Vagina (tissue), 2 donors: Measurements from ENCODE around the gene TTLL6.
A peak's percentile ranks its signal among the peaks of the same experiment; 100 is the strongest.

Source experiments
- POLR2AphosphoS5 ChIP-seq, 2 donors: sonication (generic); formaldehyde crosslinking; IDR thresholded peaks; one replicate each; pipeline ENCODE4 v1.9.0; 2017; ENCODE audit warnings: antibody characterized with exemption in 2 of 2, mild to moderate bottlenecking in 2 of 2, low read depth in 1 of 2; ENCODE audit not compliant: insufficient read depth in 1 of 2
- TF ChIP-seq, protein P1 (sequence below), 3 experiments: fragments of 450-650 bp in 2 of 3; fragments of 200-600 bp in 1 of 3; sonication (generic) in 1 of 3; IDR thresholded peaks; one replicate each; pipeline ENCODE4 v1.5.1; 2017 to 2019; ENCODE audit warnings: antibody characterized with exemption in 3 of 3, mild to moderate bottlenecking in 2 of 3, moderate library complexity in 2 of 3

DNA sequence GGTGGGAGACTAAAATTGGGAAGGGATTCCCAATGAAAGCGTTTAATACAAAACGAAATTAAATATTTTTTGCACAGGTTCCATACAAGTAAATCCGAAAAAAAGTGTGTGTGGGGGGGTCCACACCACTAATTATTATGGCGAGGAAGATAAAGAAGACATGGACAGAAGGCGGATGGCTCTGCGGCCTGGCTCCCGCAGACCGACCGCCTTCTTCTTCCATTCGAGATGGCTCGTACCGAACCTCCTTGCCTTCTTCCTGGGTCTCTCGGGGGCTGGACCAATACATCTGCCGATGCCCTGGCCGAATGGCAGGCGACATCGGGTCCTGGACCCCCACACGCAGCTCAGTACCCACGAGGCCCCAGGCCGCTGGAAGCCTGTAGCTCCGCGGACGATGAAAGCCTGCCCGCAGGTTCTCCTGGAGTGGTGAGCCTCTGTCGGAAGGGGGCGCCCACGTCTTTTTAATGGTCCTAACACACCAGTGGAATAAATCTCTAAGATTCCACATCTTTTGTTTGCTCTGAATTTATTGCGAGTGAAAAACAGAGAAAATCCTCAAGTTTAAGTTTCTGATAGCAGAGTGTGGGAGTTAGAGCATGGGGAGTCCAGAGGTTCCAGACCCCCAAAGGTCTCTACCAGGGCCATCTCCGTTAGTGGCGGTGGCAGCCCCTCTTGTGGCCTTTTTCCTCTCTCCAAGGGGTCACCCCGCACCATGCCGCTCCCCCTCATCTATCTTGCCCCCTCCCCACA is 92.6 kb downstream of the TTLL6 start:
- TF ChIP-seq, protein P1, sequence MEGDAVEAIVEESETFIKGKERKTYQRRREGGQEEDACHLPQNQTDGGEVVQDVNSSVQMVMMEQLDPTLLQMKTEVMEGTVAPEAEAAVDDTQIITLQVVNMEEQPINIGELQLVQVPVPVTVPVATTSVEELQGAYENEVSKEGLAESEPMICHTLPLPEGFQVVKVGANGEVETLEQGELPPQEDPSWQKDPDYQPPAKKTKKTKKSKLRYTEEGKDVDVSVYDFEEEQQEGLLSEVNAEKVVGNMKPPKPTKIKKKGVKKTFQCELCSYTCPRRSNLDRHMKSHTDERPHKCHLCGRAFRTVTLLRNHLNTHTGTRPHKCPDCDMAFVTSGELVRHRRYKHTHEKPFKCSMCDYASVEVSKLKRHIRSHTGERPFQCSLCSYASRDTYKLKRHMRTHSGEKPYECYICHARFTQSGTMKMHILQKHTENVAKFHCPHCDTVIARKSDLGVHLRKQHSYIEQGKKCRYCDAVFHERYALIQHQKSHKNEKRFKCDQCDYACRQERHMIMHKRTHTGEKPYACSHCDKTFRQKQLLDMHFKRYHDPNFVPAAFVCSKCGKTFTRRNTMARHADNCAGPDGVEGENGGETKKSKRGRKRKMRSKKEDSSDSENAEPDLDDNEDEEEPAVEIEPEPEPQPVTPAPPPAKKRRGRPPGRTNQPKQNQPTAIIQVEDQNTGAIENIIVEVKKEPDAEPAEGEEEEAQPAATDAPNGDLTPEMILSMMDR (IDR thresholded peaks at IDR 0.05) = peak; percentile 64 to 78 (median 68)
- TF ChIP-seq POLR2AphosphoS5 (IDR thresholded peaks at IDR 0.05; ENCODE audit: insufficient read depth in 1 of 2, low read depth in 1 of 2) = no peak
